Natural killer cell (primary cell): ENCODE results near the gene NCOA1. TPM values are rescaled to one million over a fixed set of nuclear protein-coding genes. Genes with fewer than 3 reads are reported as not detected.
A peak's percentile ranks its signal among the peaks of the same experiment; 100 is the strongest.

Experiments
- ATAC-seq, 3 donors: fragments of 150-1000 bp in 2 of 3; fragments of 200-7000 bp in 1 of 3; cut with Tn5 transposase; 1 replicate in 1 of 3; 2 replicates in 2 of 3; pipeline ENCODE4 v1.10.0; 2021; ENCODE audit warnings: mild to moderate bottlenecking in 2 of 3, moderate library complexity in 2 of 3
- DNase-seq, 2 donors: peaks; one replicate each; pipeline versions ENCODE4 v3.0.0 to v3.0.0-alpha.2; 2013 to 2021; ENCODE audit warnings: mixed read lengths in 1 of 2
- H3K27ac ChIP-seq: one replicate; pipeline ENCODE4 v1.5.1; 2013; ENCODE audit warnings: mild to moderate bottlenecking, low read length
- H3K27me3 ChIP-seq: one replicate; pipeline ENCODE4 v1.6.1; 2013; ENCODE audit warnings: low read length; ENCODE audit not compliant: control insufficient read depth, insufficient read depth
- H3K36me3 ChIP-seq: one replicate; pipeline ENCODE4 v1.6.1; 2013; ENCODE audit warnings: low read length; ENCODE audit not compliant: control insufficient read depth, insufficient read depth
- H3K4me1 ChIP-seq: one replicate; pipeline ENCODE4 v1.6.1; 2013; ENCODE audit warnings: low read length; ENCODE audit not compliant: control insufficient read depth, insufficient read depth
- H3K4me3 ChIP-seq: one replicate; pipeline ENCODE4 v1.5.1; 2013; ENCODE audit warnings: low read length
- H3K9me3 ChIP-seq: one replicate; pipeline ENCODE4 v1.6.1; 2013; ENCODE audit warnings: low read length; ENCODE audit not compliant: control insufficient read depth, insufficient read depth
- H3K27ac Mint-ChIP-seq, 2 donors: one replicate each; pipeline ENCODE4 v1.8.0; 2022; ENCODE audit warnings: mild to moderate bottlenecking in 2 of 2, mixed read lengths in 2 of 2, moderate library complexity in 1 of 2
- H3K27me3 Mint-ChIP-seq, 2 donors: one replicate each; pipeline ENCODE4 v1.8.0; 2022; ENCODE audit warnings: low read depth in 2 of 2, mixed read lengths in 2 of 2
- H3K36me3 Mint-ChIP-seq: one replicate; pipeline ENCODE4 v1.8.0; 2022; ENCODE audit warnings: mixed read lengths
- H3K4me1 Mint-ChIP-seq, 2 donors: one replicate each; pipeline ENCODE4 v1.8.0; 2022; ENCODE audit warnings: mixed read lengths in 2 of 2
- H3K4me3 Mint-ChIP-seq: one replicate; pipeline ENCODE4 v1.8.0; 2022; ENCODE audit warnings: mild to moderate bottlenecking, moderate library complexity, mixed read lengths
- H3K9me3 Mint-ChIP-seq, 2 donors: one replicate each; pipeline ENCODE4 v1.8.0; 2022; ENCODE audit warnings: mixed read lengths in 2 of 2
- WGBS: methylation state at CpG from one replicate; pipeline ENCODE4 v1.1.7; 2013; ENCODE audit warnings: missing lambda C conversion rate; ENCODE audit not compliant: insufficient coverage; 5-methylcytosine and 5-hydroxymethylcytosine counted together
- intact Hi-C: fragments of 100-400 bp; cut with micrococcal nuclease; formaldehyde crosslinking; loops from one replicate; pipeline ENCODE4 v1.14.2; 2022
- total RNA-seq, 4 donors: library from RNA; stranded (reverse); fragments of 120-200 nt in 1 of 4; gene quantifications; one replicate each; pipeline versions ENCODE4 v1.2.3 to v1.2.4, GENCODE V29; 2013 to 2022
- TF ChIP-seq, protein P1 (sequence below): fragments of 200-600 bp; IDR thresholded peaks from one replicate; pipeline ENCODE4 v1.8.0; 2022; ENCODE audit warnings: antibody characterized with exemption

NCOA1 gene
- total RNA-seq, 3 donors from 2014 or later (not counting 1 experiment from before 2014, with no cell fraction given) = 122 to 149 (median 124) TPM

DNA sequence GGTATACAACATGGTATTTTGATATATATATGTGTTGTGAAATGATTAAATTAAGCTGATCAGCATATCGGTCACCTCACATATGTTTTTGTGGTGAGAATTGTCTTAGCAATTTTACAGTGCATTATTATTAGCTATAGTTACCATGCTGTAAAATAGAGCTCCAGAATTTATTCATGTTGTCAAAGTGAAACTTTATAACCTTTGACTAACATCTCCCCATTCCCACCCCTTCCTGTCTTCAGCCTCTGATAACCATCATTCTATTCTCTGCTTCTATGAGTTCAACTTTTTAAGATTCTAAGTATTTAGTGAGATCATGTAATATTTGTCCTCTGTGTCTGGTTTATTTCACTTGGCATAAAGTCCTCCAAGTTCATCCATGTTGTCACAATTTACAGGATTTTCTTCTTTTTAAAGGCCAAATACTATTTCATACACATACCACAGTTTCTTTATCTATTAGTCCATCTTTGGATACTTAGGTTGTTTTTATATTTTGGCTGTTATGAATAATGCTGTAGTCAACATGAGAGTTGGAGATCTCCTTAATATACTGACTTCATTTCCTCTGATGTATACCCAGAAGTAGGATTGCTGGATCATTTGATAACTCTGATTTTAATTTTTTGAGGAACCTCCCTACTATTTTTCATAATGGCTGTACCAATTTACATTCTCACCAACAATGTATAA is 30.3 kb downstream of the NCOA1 start:
- ATAC-seq (peak in 1 of 3 donors; percentile 34), DNase-seq (no peak)
- Mint-ChIP-seq H3K27me3 (no peaks in the 10 kb centered on the region), H3K27ac (peak overlapping the region; percentile 29 to 80), H3K36me3 (no peaks in the 10 kb centered on the region), H3K4me3 (peak overlapping the region; percentile 52), H3K9me3 (no peaks in the 10 kb centered on the region), H3K4me1 (peaks cover 71 to 73% of the 10 kb centered on the region in 2 donors)
- H3K4me3 ChIP-seq = no peak overlapping the region
- intact Hi-C loops = no loop called here
- no peaks in the 10 kb centered on the region for H3K9me3 ChIP-seq
- TF ChIP-seq, protein P1, sequence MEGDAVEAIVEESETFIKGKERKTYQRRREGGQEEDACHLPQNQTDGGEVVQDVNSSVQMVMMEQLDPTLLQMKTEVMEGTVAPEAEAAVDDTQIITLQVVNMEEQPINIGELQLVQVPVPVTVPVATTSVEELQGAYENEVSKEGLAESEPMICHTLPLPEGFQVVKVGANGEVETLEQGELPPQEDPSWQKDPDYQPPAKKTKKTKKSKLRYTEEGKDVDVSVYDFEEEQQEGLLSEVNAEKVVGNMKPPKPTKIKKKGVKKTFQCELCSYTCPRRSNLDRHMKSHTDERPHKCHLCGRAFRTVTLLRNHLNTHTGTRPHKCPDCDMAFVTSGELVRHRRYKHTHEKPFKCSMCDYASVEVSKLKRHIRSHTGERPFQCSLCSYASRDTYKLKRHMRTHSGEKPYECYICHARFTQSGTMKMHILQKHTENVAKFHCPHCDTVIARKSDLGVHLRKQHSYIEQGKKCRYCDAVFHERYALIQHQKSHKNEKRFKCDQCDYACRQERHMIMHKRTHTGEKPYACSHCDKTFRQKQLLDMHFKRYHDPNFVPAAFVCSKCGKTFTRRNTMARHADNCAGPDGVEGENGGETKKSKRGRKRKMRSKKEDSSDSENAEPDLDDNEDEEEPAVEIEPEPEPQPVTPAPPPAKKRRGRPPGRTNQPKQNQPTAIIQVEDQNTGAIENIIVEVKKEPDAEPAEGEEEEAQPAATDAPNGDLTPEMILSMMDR = no peak
- H3K27ac ChIP-seq = no peak overlapping the region
- H3K36me3 ChIP-seq = no peaks in the 10 kb centered on the region
- 60% methylated on average over 1 of the region's 1 CpG for WGBS
- peaks cover 1% of the 10 kb centered on the region for H3K4me1 ChIP-seq
- no peaks in the 10 kb centered on the region for H3K27me3 ChIP-seq

DNA sequence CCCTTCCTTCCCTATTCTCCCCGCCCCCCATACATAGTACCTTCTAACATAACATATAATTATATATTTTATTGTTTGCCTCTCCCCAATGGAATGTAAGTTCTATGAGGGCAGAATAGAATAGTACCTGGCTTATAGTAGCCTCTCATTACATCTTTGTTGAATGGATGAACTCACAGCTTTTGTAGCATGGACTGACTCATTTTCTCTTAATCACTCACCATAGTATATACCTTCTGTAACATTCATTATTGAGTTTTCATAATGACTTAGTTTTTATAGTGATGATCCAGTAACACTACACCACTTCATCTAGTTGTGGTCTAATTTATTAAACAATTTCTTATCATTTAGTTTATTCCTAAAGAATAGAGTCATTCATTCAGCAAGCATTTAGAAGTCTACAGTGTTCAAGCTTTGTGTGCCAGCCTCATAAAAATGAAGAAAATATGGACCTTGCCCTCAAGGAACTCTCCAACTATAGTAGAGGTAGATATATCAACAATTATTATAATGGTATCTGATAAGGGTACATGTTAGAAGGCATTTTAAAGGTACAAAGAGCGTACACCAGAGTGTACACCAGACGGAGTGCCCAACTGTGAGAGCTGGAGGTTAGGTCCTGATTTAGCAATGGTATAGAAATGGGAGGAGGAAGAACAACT is 31.1 kb downstream of the NCOA1 start:
- H3K27ac ChIP-seq = no peak overlapping the region
- Mint-ChIP-seq H3K27ac (peak overlapping the region; percentile 29 to 80), H3K27me3 (no peaks in the 10 kb centered on the region), H3K9me3 (no peaks in the 10 kb centered on the region), H3K4me3 (no peak overlapping the region), H3K36me3 (no peaks in the 10 kb centered on the region), H3K4me1 (peaks cover 68% of the 10 kb centered on the region in 2 donors)
- intact Hi-C loops = no loop called here
- no peaks in the 10 kb centered on the region for H3K36me3 ChIP-seq
- ATAC-seq (no peak), DNase-seq (no peak)
- no peaks in the 10 kb centered on the region for H3K9me3 ChIP-seq
- TF ChIP-seq, protein P1 = no peak
- 95% methylated on average over 2 of the region's 3 CpGs for WGBS
- H3K4me1 ChIP-seq = no peaks in the 10 kb centered on the region
- no peaks in the 10 kb centered on the region for H3K27me3 ChIP-seq
- H3K4me3 ChIP-seq = no peak overlapping the region

DNA sequence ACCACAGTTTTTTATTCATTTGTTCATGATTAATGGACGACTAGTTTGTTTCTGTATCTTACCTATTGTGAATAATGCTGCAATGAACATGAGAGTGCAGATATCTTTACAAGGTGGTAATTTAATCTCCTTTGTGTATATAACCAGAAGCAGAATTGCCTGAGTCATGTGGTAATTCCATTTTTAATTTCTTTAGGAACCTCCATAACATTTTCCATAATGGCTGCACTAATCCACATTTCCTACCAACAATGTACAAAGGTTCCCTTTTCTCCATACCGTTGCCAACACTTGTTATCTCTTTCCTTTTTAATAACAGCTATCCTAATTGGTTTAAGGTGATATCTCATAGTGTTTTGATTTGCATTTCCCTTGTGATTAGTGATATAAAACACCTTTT is 36.5 kb downstream of the NCOA1 start:
- no peak overlapping the region for H3K4me3 ChIP-seq
- Mint-ChIP-seq H3K27me3 (no peaks in the 10 kb centered on the region), H3K9me3 (peaks cover 0 to 2% of the 10 kb centered on the region in 2 donors), H3K27ac (peak overlapping the region; percentile 1 to 5), H3K36me3 (no peaks in the 10 kb centered on the region), H3K4me3 (no peak overlapping the region), H3K4me1 (peaks cover 53 to 60% of the 10 kb centered on the region in 2 donors)
- TF ChIP-seq, protein P1 = no peak
- H3K27ac ChIP-seq = no peak overlapping the region
- H3K36me3 ChIP-seq = no peaks in the 10 kb centered on the region
- no peak for ATAC-seq
- peaks cover 3% of the 10 kb centered on the region for H3K9me3 ChIP-seq
- intact Hi-C loops = no loop called here
- no peak for DNase-seq
- WGBS = no CpG with 5 or more reads among the region's 2 CpGs
- H3K4me1 ChIP-seq = no peaks in the 10 kb centered on the region
- no peaks in the 10 kb centered on the region for H3K27me3 ChIP-seq
